Erythroblast (primary cell): ENCODE measurements around the gene YPEL5.

ENCODE experiments used
- GATA1 ChIP-seq: IDR thresholded peaks from 2 replicates; pipeline ENCODE4 v1.6.1; 2011; ENCODE audit warnings: low read depth, mild to moderate bottlenecking, control low read depth, low read length, moderate library complexity
- POLR2A ChIP-seq: IDR thresholded peaks from 2 replicates; pipeline ENCODE4 v1.6.1; 2011; ENCODE audit warnings: mild to moderate bottlenecking, low read length

GRCh38 chr2:30181176-30181575 is 34.4 kb downstream of the YPEL5 start:
- TF ChIP-seq POLR2A (no peak), GATA1 (no peak)
